H1 (cell line): Measurements from ENCODE around the gene KRTAP4-5. TPM values are rescaled to one million over a fixed set of nuclear protein-coding genes. Genes with fewer than 3 reads are reported as not detected.
"Not testable (repeated sequence)": the region's sequence is repeated elsewhere in the genome, so short reads cannot be mapped to it uniquely, and the experiment has no call there.

Experiments
- CTCF ChIA-PET: fragments of 300-600 bp; sonication (Branson Sonifier 250); formaldehyde crosslinking; loops from one replicate; lab custom pipeline; 2021; ENCODE audit not compliant: partially characterized antibody; lab: Charles Lee
- POLR2A ChIA-PET: fragments of 300-600 bp; sonication (Branson Sonifier 250); formaldehyde crosslinking; loops from one replicate; lab custom pipeline; 2021; ENCODE audit warnings: inconsistent platforms; ENCODE audit not compliant: partially characterized antibody; lab: Charles Lee
- DNase-seq, 2 experiments: peaks; one replicate each; pipeline versions ENCODE4 v3.0.0 to v3.0.0-alpha.2; 2010 to 2022; ENCODE audit warnings: low spot score in 2 of 2, low read depth in 1 of 2, mixed read lengths in 1 of 2
- FAIRE-seq: peaks from 2 replicates; lab custom pipeline; 2011; peaks lifted over from hg19 to GRCh38; lab: Jason Lieb, UNC
- H2AFZ ChIP-seq: 2 replicates; pipeline ENCODE4 v1.8.1; 2012; ENCODE audit warnings: low read length, inconsistent platforms
- H2AK5ac ChIP-seq: 2 replicates; pipeline ENCODE4 v1.6.1; 2013; ENCODE audit warnings: low read depth, low read length
- H2BK120ac ChIP-seq: replicated peaks from 2 replicates; pipeline ENCODE3; 2013; ENCODE audit warnings: low read depth, low read length, inconsistent platforms
- H2BK12ac ChIP-seq: 2 replicates; pipeline ENCODE4 v1.6.1; 2013; ENCODE audit warnings: low read depth, low read length
- H2BK15ac ChIP-seq: 2 replicates; pipeline ENCODE4 v1.6.1; 2013; ENCODE audit warnings: low read length
- H2BK20ac ChIP-seq: 2 replicates; pipeline ENCODE4 v1.6.1; 2013; ENCODE audit warnings: low read length
- H2BK5ac ChIP-seq: 2 replicates; pipeline ENCODE4 v1.6.1; 2013; ENCODE audit warnings: low read depth, low read length
- H3K14ac ChIP-seq: 2 replicates; pipeline ENCODE4 v1.6.1; 2013; ENCODE audit warnings: inconsistent platforms; ENCODE audit not compliant: insufficient read length
- H3K18ac ChIP-seq: 2 replicates; pipeline ENCODE4 v1.6.1; 2013; ENCODE audit warnings: low read length; ENCODE audit errors: extremely low read depth
- H3K23ac ChIP-seq: 2 replicates; pipeline ENCODE4 v1.6.1; 2013; ENCODE audit warnings: inconsistent platforms; ENCODE audit not compliant: insufficient read length
- H3K23me2 ChIP-seq: 2 replicates; pipeline ENCODE4 v1.6.1; 2013; ENCODE audit warnings: low read depth, low read length
- H3K27ac ChIP-seq: 2 replicates; pipeline ENCODE4 v1.6.1; 2011; ENCODE audit warnings: low read depth, low read length, inconsistent platforms
- H3K27me3 ChIP-seq, 4 experiments: replicated peaks in 1 of 4; 1 replicate in 1 of 4; 2 replicates in 3 of 4; pipeline versions ENCODE4 v1.6.1 to v1.8.1; 2011 to 2013; ENCODE audit warnings: low read length in 3 of 4, mild to moderate bottlenecking in 3 of 4, inconsistent platforms in 2 of 4, mixed read lengths in 2 of 4, moderate library complexity in 1 of 4; ENCODE audit not compliant: control insufficient read depth in 3 of 4, insufficient read depth in 3 of 4; ENCODE audit errors: extremely low read depth in 1 of 4
- H3K36me3 ChIP-seq, 4 experiments: 2 replicates each; pipeline versions ENCODE4 v1.6.1 to v1.8.1; 2011 to 2013; ENCODE audit warnings: mild to moderate bottlenecking in 4 of 4, low read length in 3 of 4, moderate library complexity in 2 of 4, control low read depth in 1 of 4, inconsistent platforms in 1 of 4; ENCODE audit not compliant: insufficient read depth in 4 of 4, control insufficient read depth in 2 of 4
- H3K4ac ChIP-seq: replicated peaks from 2 replicates; pipeline ENCODE3; 2013; ENCODE audit warnings: low read length, low read depth, mixed read lengths, inconsistent platforms; ENCODE audit not compliant: insufficient read length
- H3K4me1 ChIP-seq, 4 experiments: replicated peaks in 1 of 4; 1 replicate in 1 of 4; 2 replicates in 3 of 4; pipeline versions ENCODE4 v1.6.1 to v1.8.1; 2011 to 2013; ENCODE audit warnings: low read length in 3 of 4, inconsistent platforms in 2 of 4, mixed read lengths in 1 of 4; ENCODE audit not compliant: insufficient read depth in 4 of 4, control insufficient read depth in 3 of 4
- H3K4me2 ChIP-seq, 2 experiments: 2 replicates each; pipeline versions ENCODE4 v1.6.1 to v1.8.1; 2011 to 2013; ENCODE audit warnings: low read depth in 2 of 2, low read length in 2 of 2, control low read depth in 1 of 2, inconsistent platforms in 1 of 2, mild to moderate bottlenecking in 1 of 2; ENCODE audit not compliant: insufficient read depth in 1 of 2
- H3K4me3 ChIP-seq, 4 experiments: fragments of 200-600, 300-600 bp in 1 of 4; sonication (generic), shearing (Covaris generic), sonication (Bioruptor Twin) in 1 of 4; 2 replicates each; pipeline versions ENCODE4 v1.5.1 to v1.8.1; 2011 to 2016; ENCODE audit warnings: low read length in 4 of 4, low read depth in 3 of 4, control low read depth in 2 of 4, inconsistent platforms in 2 of 4, mild to moderate bottlenecking in 2 of 4, mixed read lengths in 1 of 4, moderate library complexity in 1 of 4; ENCODE audit not compliant: insufficient read depth in 2 of 4; ENCODE audit errors: extremely low read depth in 1 of 4
- H3K56ac ChIP-seq: replicated peaks from 2 replicates; pipeline ENCODE3; 2013; ENCODE audit warnings: low read depth, mild to moderate bottlenecking, mixed read lengths, low read length, inconsistent platforms; ENCODE audit not compliant: insufficient read length
- H3K79me1 ChIP-seq: 2 replicates; pipeline ENCODE4 v1.6.1; 2013; ENCODE audit warnings: low read depth, low read length, control low read depth
- H3K79me2 ChIP-seq, 2 experiments: 2 replicates each; pipeline versions ENCODE4 v1.6.1 to v1.8.1; 2012 to 2013; ENCODE audit warnings: low read length in 2 of 2, mild to moderate bottlenecking in 2 of 2, inconsistent platforms in 1 of 2; ENCODE audit not compliant: insufficient read depth in 2 of 2, control insufficient read depth in 1 of 2
- H3K9ac ChIP-seq, 4 experiments: replicated peaks in 1 of 4; 1 replicate in 1 of 4; 2 replicates in 3 of 4; pipeline versions ENCODE4 v1.6.1 to v1.8.1; 2011 to 2013; ENCODE audit warnings: low read depth in 3 of 4, low read length in 3 of 4, control low read depth in 2 of 4, mild to moderate bottlenecking in 2 of 4, moderate library complexity in 2 of 4, inconsistent platforms in 1 of 4; ENCODE audit errors: extremely low read depth in 1 of 4
- H3K9me3 ChIP-seq, 2 experiments: 2 replicates each; pipeline versions ENCODE4 v1.6.1 to v1.8.1; 2012 to 2013; ENCODE audit warnings: mild to moderate bottlenecking in 2 of 2, moderate library complexity in 2 of 2, control low read depth in 1 of 2, inconsistent platforms in 1 of 2, low read depth in 1 of 2, low read length in 1 of 2, mixed read lengths in 1 of 2; ENCODE audit not compliant: insufficient read depth in 2 of 2
- H4K20me1 ChIP-seq, 2 experiments: replicated peaks in 1 of 2; 2 replicates each; pipeline versions ENCODE3 to v1.8.1; 2011 to 2013; ENCODE audit warnings: inconsistent platforms in 2 of 2, low read length in 2 of 2, mild to moderate bottlenecking in 1 of 2; ENCODE audit not compliant: insufficient read depth in 2 of 2, control insufficient read depth in 1 of 2
- H4K5ac ChIP-seq: 2 replicates; pipeline ENCODE4 v1.6.1; 2013; ENCODE audit warnings: low read length, low read depth, mixed read lengths, inconsistent platforms; ENCODE audit not compliant: insufficient read length
- H4K8ac ChIP-seq: 2 replicates; pipeline ENCODE4 v1.8.0; 2013; ENCODE audit warnings: mild to moderate bottlenecking, moderate library complexity, low read length, inconsistent platforms; ENCODE audit not compliant: insufficient read depth; ENCODE audit errors: extremely low read depth
- H4K91ac ChIP-seq: replicated peaks from 2 replicates; pipeline ENCODE3; 2013; ENCODE audit warnings: low read length, mixed read lengths, inconsistent platforms; ENCODE audit not compliant: insufficient read length
- WGBS, 2 experiments: shearing (Covaris generic) in 1 of 2; methylation state at CpG; one replicate each; pipeline versions ENCODE4 v1.1.6 to v1.1.7; 2013 to 2015; ENCODE audit warnings: low lambda C conversion rate in 2 of 2, mixed read lengths in 2 of 2, inconsistent platforms in 1 of 2, low coverage in 1 of 2, missing lambda C conversion rate in 1 of 2; ENCODE audit not compliant: insufficient replicate concordance in 2 of 2, insufficient coverage in 1 of 2, insufficient read length in 1 of 2; ENCODE audit errors: extremely low coverage in 1 of 2, missing lambda C conversion rate in 1 of 2; 5-methylcytosine and 5-hydroxymethylcytosine counted together
- polyA plus RNA-seq, 7 experiments: library from polyadenylated mRNA; depleted of rRNA in 3 of 7; stranded (reverse) in 5 of 7; unstranded in 2 of 7; fragments of >200 nt in 5 of 7; fragments of 200-250 nt in 2 of 7; gene quantifications; 1 replicate in 5 of 7; 2 replicates in 1 of 7; 4 replicates in 1 of 7; pipeline versions ENCODE4 v1.2.1 to v1.2.3, GENCODE V29; 2011 to 2013; ENCODE audit warnings: missing spikeins in 2 of 7, mixed read lengths in 2 of 7
- total RNA-seq: library from RNA; stranded (reverse); fragmentation: NEBNext Ultra II Directional; extraction: Animal tissue kit (Norgen Biotek cat#: 25700); gene quantifications from 2 replicates; pipeline ENCODE4 v1.2.1, GENCODE V29; 2021

KRTAP4-5 gene
- total and polyA plus RNA-seq, 2 of the 8 experiments (the other 6 are each of a cell fraction or from before 2014, with no cell fraction given): not detected

- H3K18ac ChIP-seq, H4K91ac ChIP-seq, H2BK120ac ChIP-seq, H3K27ac ChIP-seq, H2BK5ac ChIP-seq, H3K4ac ChIP-seq, POLR2A ChIA-PET, H4K20me1 ChIP-seq, H3K79me1 ChIP-seq, H3K4me3 ChIP-seq, H3K9ac ChIP-seq, H3K23me2 ChIP-seq, H2BK20ac ChIP-seq, H3K14ac ChIP-seq, H2AK5ac ChIP-seq, H3K9me3 ChIP-seq, H3K4me2 ChIP-seq, H3K27me3 ChIP-seq, H2BK15ac ChIP-seq, H3K4me1 ChIP-seq, H3K23ac ChIP-seq, H3K56ac ChIP-seq, DNase-seq, H4K5ac ChIP-seq, H3K36me3 ChIP-seq, H4K8ac ChIP-seq, H3K79me2 ChIP-seq, H2BK12ac ChIP-seq, FAIRE-seq, CTCF ChIA-PET, H2AFZ ChIP-seq: not testable (repeated sequence)
- 100% methylated on average over 1 of the region's 3 CpGs; no CpG with 5 or more reads in 1 of the 2 experiments for WGBS, 2 experiments
Measured at GRCh38 chr17:41123991-41124371, 25.6 kb downstream of the KRTAP4-5 start, which contains the start of gene KRTAP4-12. KRTAP4-12 (minus strand) TSS chr17:41124182; CDS start chr17:41124122, 60 bp downstream.

DNA sequence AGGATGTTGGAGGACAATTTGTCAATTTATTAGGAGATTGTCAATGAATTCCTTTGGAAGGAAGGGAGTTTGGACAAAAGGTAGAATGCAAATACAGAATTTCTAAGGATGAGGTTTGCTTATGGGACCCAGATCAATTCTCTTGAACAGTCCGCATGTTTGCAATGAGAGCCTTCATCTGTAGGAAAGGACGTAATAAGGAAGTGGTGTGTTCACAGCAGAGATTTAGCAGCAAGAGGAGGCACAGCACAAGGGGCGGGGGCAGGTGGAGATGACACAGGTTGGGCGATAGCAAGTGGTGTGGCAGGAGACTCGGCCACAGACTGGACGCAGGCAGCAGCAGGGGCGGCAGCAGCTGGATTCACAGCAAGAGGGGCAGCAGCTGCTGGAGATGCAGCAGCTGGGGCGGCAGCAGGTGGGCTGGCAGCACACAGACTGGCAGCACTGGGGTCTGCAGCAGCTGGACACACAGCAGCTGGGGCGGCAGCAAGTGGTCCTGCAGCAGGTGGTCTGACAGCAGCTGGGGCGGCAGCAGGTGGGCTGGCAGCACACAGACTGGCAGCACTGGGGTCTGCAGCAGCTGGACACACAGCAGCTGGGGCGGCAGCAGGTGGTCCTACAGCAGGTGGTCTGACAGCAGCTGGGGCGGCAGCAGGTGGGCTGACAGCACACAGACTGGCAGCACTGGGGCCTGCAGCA lies 26.2 kb downstream of the KRTAP4-5 start:
- H3K9ac ChIP-seq, H2BK12ac ChIP-seq, H3K4ac ChIP-seq, H3K27me3 ChIP-seq, H3K14ac ChIP-seq, H2AFZ ChIP-seq, H3K79me1 ChIP-seq, DNase-seq, H4K5ac ChIP-seq, H4K20me1 ChIP-seq, FAIRE-seq, H3K27ac ChIP-seq, H3K4me3 ChIP-seq, H3K4me2 ChIP-seq, H4K91ac ChIP-seq, H2AK5ac ChIP-seq, H3K23me2 ChIP-seq, H3K4me1 ChIP-seq, H2BK15ac ChIP-seq, H2BK5ac ChIP-seq, CTCF ChIA-PET, H2BK120ac ChIP-seq, H4K8ac ChIP-seq, H3K36me3 ChIP-seq, H3K9me3 ChIP-seq, H3K79me2 ChIP-seq, H3K23ac ChIP-seq, H2BK20ac ChIP-seq, H3K18ac ChIP-seq, H3K56ac ChIP-seq, POLR2A ChIA-PET: not testable (repeated sequence)
- WGBS, 2 experiments: 89% methylated on average over 12 of the region's 12 CpGs; no CpG with 5 or more reads in 1 of the 2 experiments
